Measurements from ENCODE around the gene IDE. TPM values are rescaled to one million over a fixed set of nuclear protein-coding genes. Genes with fewer than 3 reads are reported as not detected.
A peak's percentile ranks its signal among the peaks of the same experiment; 100 is the strongest.

IDE gene
- total and polyA plus RNA-seq, 5 donors, result 13.4 to 54.1 (median 49.2) TPM

DNA sequence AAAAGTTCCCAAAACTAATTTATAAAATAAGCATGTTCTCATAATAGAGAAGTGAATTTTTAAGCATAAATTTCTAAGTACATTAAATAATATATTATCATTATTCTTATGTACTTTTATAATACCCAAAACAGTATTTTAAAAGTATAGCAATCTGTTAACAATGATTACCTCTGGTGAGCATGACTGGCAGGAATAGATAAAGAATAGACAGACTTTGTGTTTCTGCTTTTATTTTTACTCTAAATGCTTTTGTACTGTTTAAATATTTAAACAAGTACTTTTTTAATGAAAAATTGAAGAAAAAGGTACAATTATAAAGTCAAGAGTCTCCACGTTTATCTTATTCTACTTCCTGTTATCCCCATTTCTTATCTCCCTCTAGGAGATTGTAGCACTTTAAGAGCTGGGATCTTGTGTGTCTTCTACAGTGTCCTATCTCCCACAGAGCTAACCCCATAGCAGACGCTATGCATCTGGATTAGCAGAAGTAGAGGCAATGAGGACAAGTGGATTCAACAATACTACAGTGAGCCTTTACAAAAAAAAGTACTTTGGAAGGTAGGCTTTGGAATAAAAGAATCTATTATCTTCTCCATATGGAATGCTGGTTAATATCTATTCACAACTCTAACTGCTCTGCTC is 42.9 kb downstream of the IDE start:
- intact Hi-C loops (cut with DNase I), result no loop called here
- WGBS, result 52% methylated on average over 2 of the region's 2 CpGs
- H3K27me3 ChIP-seq (ENCODE audit: control insufficient read depth, insufficient read depth), result no peaks in the 10 kb centered on the region
- H3K4me3 ChIP-seq (ENCODE audit: low read length), result no peak overlapping the region
- ATAC-seq, result no peak
- no peak overlapping the region for H3K27ac ChIP-seq (ENCODE audit: low read length)
- no peaks in the 10 kb centered on the region for H3K9me3 ChIP-seq (ENCODE audit: control insufficient read depth, low read length)
- no peaks in the 10 kb centered on the region for H3K4me1 ChIP-seq (ENCODE audit: control insufficient read depth, insufficient read depth, low read length)
- no peak for DNase-seq

DNA sequence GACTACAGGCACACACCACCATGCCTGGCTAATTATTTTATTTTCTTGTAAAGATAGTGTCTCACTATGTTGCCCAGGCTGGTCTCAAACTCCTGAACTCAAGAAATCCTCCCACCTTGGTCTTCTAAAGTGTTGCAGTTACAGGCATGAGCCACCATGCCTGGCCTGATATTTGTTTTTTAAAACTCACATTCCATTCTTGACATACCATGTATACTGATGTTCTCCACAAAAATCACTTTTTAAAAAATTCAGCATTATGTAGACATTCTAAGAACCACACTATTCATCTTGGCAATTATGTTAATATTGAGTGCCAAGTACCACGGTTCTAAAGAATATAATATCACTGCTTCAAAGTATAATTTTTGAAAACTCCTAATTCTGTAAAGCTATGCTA is 43.5 kb downstream of the IDE start:
- intact Hi-C loops (cut with DNase I), result no loop called here
- ATAC-seq, result no peak
- Histone ChIP-seq H3K27me3 (ENCODE audit: control insufficient read depth, insufficient read depth) (no peaks in the 10 kb centered on the region), H3K9me3 (ENCODE audit: control insufficient read depth, low read length) (no peaks in the 10 kb centered on the region), H3K4me3 (ENCODE audit: low read length) (no peak overlapping the region), H3K4me1 (ENCODE audit: control insufficient read depth, insufficient read depth, low read length) (no peaks in the 10 kb centered on the region), H3K27ac (ENCODE audit: low read length) (no peak overlapping the region)
- WGBS, result 61% methylated on average over 1 of the region's 1 CpG
- no peak for DNase-seq

- DNase-seq (no peak), ATAC-seq (no peak)
- H3K4me3 ChIP-seq (ENCODE audit: low read length), result no peak overlapping the region
- intact Hi-C loops (cut with DNase I), result no loop called here
- H3K27ac ChIP-seq (ENCODE audit: low read length), result no peak overlapping the region
- 89% methylated on average over 11 of the region's 11 CpGs for WGBS
- H3K9me3 ChIP-seq (ENCODE audit: control insufficient read depth, low read length), result no peaks in the 10 kb centered on the region
- H3K4me1 ChIP-seq (ENCODE audit: control insufficient read depth, insufficient read depth, low read length), result no peaks in the 10 kb centered on the region
- H3K27me3 ChIP-seq (ENCODE audit: control insufficient read depth, insufficient read depth), result no peaks in the 10 kb centered on the region
These were observed 46.2 kb downstream of the IDE start for GRCh38 chr10:92527716-92528115.

- Histone ChIP-seq H3K9me3 (ENCODE audit: control insufficient read depth, low read length) (no peaks in the 10 kb centered on the region), H3K27me3 (ENCODE audit: control insufficient read depth, insufficient read depth) (no peaks in the 10 kb centered on the region), H3K27ac (ENCODE audit: low read length) (no peak overlapping the region), H3K4me3 (ENCODE audit: low read length) (no peak overlapping the region), H3K4me1 (ENCODE audit: control insufficient read depth, insufficient read depth, low read length) (no peaks in the 10 kb centered on the region)
- no peak for ATAC-seq
- 100% methylated on average over 3 of the region's 3 CpGs for WGBS
- no peak for DNase-seq
- intact Hi-C loops (cut with DNase I), result no loop called here
These were observed 50.3 kb downstream of the IDE start for GRCh38 chr10:92523639-92524038.

DNA sequence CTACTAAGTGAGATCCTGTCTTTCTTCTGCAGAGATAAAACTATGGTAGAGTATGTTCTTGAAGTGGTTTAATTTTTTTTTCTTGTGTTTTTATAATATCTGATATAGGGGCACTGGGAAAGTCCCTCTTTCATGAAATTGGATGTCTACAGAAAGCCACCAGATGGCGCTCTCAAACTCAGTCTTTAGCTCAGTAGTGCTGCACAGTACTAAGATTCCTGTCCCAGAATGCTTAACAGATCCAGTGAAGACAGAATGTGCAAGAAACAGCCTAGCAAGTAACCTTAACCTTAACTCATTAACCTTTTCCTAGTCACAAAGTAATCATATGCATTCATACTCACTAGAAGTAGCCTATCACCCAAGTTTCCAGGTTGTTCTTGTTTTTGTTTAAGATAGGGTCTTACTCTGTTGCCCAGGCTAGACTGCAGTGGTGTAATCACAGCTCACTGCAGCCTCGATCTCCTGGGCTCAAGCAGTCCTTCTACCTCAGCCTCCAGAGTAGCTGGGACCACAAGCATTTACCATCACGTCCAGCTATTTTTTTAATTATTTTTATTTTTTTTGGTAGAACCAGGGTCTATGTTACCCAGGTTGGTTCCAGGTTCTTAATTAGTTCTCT is 56.7 kb downstream of the IDE start:
- Histone ChIP-seq H3K4me1 (ENCODE audit: control insufficient read depth, insufficient read depth, low read length) (no peaks in the 10 kb centered on the region), H3K27me3 (ENCODE audit: control insufficient read depth, insufficient read depth) (no peaks in the 10 kb centered on the region), H3K9me3 (ENCODE audit: control insufficient read depth, low read length) (no peaks in the 10 kb centered on the region), H3K27ac (ENCODE audit: low read length) (no peak overlapping the region), H3K4me3 (ENCODE audit: low read length) (no peak overlapping the region)
- intact Hi-C loops (cut with DNase I), result loop anchor here (2.0 to 10.0 kb wide), 3 partner anchors 55 to 358 kb away; partner anchors contain the start of gene IDE (in 2 of the 4)
- peak in 1 of 3 donors; percentile 30 for DNase-seq
- WGBS, result 44% methylated on average over 3 of the region's 3 CpGs
- peak; percentile 73 to 88 for ATAC-seq

GRCh38 chr10:92508866-92509265 is 65.0 kb downstream of the IDE start:
- intact Hi-C loops (cut with DNase I), result no loop called here
- DNase-seq (no peak), ATAC-seq (no peak)
- Histone ChIP-seq H3K9me3 (ENCODE audit: control insufficient read depth, low read length) (no peaks in the 10 kb centered on the region), H3K27me3 (ENCODE audit: control insufficient read depth, insufficient read depth) (no peaks in the 10 kb centered on the region), H3K4me3 (ENCODE audit: low read length) (no peak overlapping the region), H3K4me1 (ENCODE audit: control insufficient read depth, insufficient read depth, low read length) (no peaks in the 10 kb centered on the region), H3K27ac (ENCODE audit: low read length) (no peak overlapping the region)
- 86% methylated on average over 2 of the region's 2 CpGs for WGBS

DNA sequence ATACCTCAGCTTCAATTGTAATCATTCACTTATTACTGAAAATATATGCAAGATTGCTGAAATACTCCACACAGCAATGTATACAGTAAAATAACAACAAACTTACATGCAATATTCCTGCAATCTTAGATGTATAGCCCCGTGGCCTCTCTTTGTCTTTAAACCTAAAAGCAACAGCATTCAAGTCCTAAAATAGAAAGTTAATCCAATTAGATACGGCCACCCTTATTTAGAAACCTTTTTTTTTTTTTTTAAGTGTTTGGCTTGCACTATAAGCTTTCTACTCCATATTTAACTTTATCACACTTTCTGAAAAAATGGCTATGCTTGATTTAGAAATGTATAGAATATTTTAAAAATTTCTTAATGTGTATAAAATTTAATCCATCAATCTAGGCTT is 67.6 kb downstream of the IDE start:
- WGBS, result 56% methylated on average over 2 of the region's 2 CpGs
- DNase-seq, result no peak
- H3K4me1 ChIP-seq (ENCODE audit: control insufficient read depth, insufficient read depth, low read length), result no peaks in the 10 kb centered on the region
- intact Hi-C loops (cut with DNase I), result no loop called here
- H3K27me3 ChIP-seq (ENCODE audit: control insufficient read depth, insufficient read depth), result no peaks in the 10 kb centered on the region
- H3K4me3 ChIP-seq (ENCODE audit: low read length), result no peak overlapping the region
- no peak overlapping the region for H3K27ac ChIP-seq (ENCODE audit: low read length)
- H3K9me3 ChIP-seq (ENCODE audit: control insufficient read depth, low read length), result no peaks in the 10 kb centered on the region
- ATAC-seq, result no peak

- intact Hi-C loops (cut with DNase I), result no loop called here
- H3K27me3 ChIP-seq (ENCODE audit: control insufficient read depth, insufficient read depth), result no peaks in the 10 kb centered on the region
- ATAC-seq, result no peak
- 92% methylated on average over 5 of the region's 5 CpGs for WGBS
- no peaks in the 10 kb centered on the region for H3K4me1 ChIP-seq (ENCODE audit: control insufficient read depth, insufficient read depth, low read length)
- no peak for DNase-seq
- no peaks in the 10 kb centered on the region for H3K9me3 ChIP-seq (ENCODE audit: control insufficient read depth, low read length)
- no peak overlapping the region for H3K4me3 ChIP-seq (ENCODE audit: low read length)
- H3K27ac ChIP-seq (ENCODE audit: low read length), result no peak overlapping the region
These were observed 68.8 kb downstream of the IDE start for GRCh38 chr10:92505044-92505443.

- Histone ChIP-seq H3K27me3 (ENCODE audit: control insufficient read depth, insufficient read depth) (no peaks in the 10 kb centered on the region), H3K9me3 (ENCODE audit: control insufficient read depth, low read length) (no peaks in the 10 kb centered on the region), H3K4me1 (ENCODE audit: control insufficient read depth, insufficient read depth, low read length) (no peaks in the 10 kb centered on the region), H3K4me3 (ENCODE audit: low read length) (no peak overlapping the region), H3K27ac (ENCODE audit: low read length) (no peak overlapping the region)
- no peak for DNase-seq
- no peak for ATAC-seq
- intact Hi-C loops (cut with DNase I), result no loop called here
- 83% methylated on average over 5 of the region's 5 CpGs for WGBS
These were observed 71.5 kb downstream of the IDE start for GRCh38 chr10:92502296-92502808.

GRCh38 chr10:92493362-92493761 is 80.5 kb downstream of the IDE start:
- Histone ChIP-seq H3K4me3 (ENCODE audit: low read length) (no peak overlapping the region), H3K27ac (ENCODE audit: low read length) (no peak overlapping the region), H3K27me3 (ENCODE audit: control insufficient read depth, insufficient read depth) (no peaks in the 10 kb centered on the region), H3K4me1 (ENCODE audit: control insufficient read depth, insufficient read depth, low read length) (no peaks in the 10 kb centered on the region), H3K9me3 (ENCODE audit: control insufficient read depth, low read length) (no peaks in the 10 kb centered on the region)
- no peak for ATAC-seq
- 89% methylated on average over 1 of the region's 1 CpG for WGBS
- DNase-seq, result no peak
- intact Hi-C loops (cut with DNase I), result no loop called here

GRCh38 chr10:92492748-92493240 is 81.1 kb downstream of the IDE start:
- DNase-seq (no peak), ATAC-seq (no peak)
- 93% methylated on average over 6 of the region's 6 CpGs for WGBS

More at GRCh38 chr10:92492748-92493240, 81.1 kb downstream of the IDE start:
- intact Hi-C loops (cut with DNase I), result no loop called here
- H3K9me3 ChIP-seq (ENCODE audit: control insufficient read depth, low read length), result no peaks in the 10 kb centered on the region
- no peak overlapping the region for H3K4me3 ChIP-seq (ENCODE audit: low read length)
- no peaks in the 10 kb centered on the region for H3K4me1 ChIP-seq (ENCODE audit: control insufficient read depth, insufficient read depth, low read length)
- no peaks in the 10 kb centered on the region for H3K27me3 ChIP-seq (ENCODE audit: control insufficient read depth, insufficient read depth)
- H3K27ac ChIP-seq (ENCODE audit: low read length), result no peak overlapping the region

Measured in right cardiac atrium (tissue), 5 donors.